Amniotic epithelial cell (primary cell): ENCODE measurements around the gene TESK2.
A peak's percentile ranks its signal among the peaks of the same experiment; 100 is the strongest.
"Not testable (repeated sequence)": the region's sequence is repeated elsewhere in the genome, so short reads cannot be mapped to it uniquely, and the experiment has no call there.

Source experiments
- DNase-seq: peaks from one replicate; pipeline ENCODE4 v3.0.0-alpha.2; 2010; ENCODE audit warnings: low read depth

The TESK2 gene

DNA sequence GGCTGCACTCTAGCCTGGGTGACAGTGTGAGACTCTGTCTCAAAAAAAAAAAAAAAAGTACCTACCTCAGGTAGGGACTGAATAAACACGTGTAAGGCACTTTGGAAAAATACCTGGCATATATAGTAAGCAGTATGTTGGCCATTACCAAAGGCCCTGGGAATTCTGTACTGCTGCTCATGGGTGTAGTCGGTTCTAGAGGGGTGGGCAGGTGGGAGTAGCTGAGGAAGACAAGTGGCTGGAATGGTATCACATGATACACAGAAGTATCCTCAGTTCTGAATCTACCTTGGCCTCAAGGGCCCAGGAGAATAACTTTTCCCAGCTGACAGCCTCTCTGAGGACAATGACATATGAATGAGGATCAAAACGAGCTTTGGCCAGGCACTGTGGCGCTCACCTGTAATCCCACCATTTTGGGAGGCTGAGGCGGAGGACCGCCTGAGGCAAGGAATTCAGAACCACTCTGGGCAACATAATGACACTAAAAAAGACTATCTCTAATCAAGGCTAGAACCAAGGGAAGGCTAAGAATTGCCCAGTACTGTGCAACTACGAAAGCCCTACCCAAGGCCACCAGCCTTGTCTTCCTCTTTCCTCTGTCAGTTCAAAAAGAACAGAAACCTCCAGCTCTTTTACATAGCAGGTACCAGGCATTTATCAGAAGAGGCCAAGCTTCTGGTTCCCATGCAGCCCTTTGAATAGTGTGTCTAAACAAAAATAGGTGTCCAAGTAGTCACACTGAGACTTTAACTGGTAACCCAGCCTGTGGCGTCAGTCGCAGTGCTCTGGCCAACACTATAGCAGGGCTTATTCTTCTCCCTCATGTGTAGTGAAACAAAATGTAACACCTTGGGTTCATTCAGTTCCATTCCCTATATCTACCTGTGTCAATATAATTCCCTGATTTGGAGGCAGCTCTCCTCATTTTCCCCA, 19.3 kb upstream of the TESK2 start:
- DNase-seq: no peak

DNA sequence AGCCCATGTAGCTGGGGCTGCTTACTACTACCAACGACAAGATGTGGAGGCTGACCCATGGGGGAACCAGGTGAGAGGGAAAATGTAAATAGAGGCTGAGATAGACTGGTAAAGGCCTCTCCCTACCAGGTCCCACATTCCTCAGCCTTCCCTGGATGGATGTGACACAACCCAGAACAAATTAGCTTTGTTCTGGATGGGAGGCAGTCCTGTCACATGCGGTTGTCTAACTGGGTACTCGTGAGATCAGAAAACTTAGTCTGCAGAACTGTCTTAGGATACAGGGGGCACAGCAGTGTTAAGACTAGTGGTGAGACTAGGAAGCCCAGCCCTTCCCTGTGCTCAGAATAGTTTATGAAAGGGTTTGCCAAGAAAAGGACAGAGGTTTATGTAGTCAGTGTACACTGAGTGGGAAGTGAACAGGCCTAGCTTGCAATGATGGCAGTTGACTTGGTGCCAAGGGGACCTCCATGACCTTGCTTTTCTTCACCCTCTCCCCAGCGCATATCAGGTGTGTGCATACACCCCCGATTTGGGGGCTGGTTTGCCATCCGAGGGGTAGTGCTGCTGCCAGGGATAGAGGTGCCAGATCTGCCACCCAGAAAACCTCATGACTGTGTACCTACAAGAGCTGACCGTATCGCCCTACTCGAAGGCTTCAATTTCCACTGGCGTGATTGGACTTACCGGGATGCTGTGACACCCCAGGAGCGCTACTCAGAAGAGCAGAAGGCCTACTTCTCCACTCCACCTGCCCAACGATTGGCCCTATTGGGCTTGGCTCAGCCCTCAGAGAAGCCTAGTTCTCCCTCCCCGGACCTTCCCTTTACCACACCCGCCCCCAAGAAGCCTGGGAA, 17.6 kb upstream of the TESK2 start:
- DNase-seq: no peak

DNA sequence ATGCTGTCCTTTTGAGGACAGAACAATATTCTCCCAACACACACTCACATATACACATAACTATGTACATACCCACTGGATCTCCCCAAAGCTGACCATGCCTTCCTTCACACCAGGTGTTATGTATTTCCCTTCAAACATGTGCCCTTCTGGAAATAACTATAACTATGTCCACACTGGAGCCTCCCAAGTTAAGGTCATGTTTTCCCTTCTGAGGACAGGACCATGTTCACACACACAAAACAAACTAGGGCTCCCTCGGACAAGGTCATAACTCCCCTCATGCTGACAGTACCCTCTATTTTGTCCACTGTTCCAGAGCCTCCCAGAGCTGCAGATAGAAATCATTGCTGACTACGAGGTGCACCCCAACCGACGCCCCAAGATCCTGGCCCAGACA, 16.9 kb upstream of the TESK2 start:
- no peak for DNase-seq

DNA sequence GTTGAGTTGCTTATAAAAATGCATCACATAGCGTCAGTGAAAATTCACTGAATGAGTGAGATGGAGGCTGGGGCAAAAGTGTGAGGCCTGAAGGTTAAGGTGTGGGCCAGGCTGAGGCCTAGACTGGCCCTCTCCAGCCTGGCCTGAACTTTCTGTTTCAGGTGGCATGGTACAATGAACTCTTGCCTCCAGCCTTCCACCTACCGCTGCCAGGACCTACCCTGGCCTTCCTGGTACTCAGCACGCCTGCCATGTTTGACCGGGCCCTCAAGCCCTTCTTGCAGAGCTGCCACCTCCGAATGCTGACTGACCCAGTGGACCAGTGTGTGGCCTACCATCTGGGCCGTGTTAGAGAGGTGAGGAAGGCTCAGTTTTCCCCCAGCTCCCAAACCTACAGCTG, 16.2 kb upstream of the TESK2 start:
- DNase-seq: no peak

DNA sequence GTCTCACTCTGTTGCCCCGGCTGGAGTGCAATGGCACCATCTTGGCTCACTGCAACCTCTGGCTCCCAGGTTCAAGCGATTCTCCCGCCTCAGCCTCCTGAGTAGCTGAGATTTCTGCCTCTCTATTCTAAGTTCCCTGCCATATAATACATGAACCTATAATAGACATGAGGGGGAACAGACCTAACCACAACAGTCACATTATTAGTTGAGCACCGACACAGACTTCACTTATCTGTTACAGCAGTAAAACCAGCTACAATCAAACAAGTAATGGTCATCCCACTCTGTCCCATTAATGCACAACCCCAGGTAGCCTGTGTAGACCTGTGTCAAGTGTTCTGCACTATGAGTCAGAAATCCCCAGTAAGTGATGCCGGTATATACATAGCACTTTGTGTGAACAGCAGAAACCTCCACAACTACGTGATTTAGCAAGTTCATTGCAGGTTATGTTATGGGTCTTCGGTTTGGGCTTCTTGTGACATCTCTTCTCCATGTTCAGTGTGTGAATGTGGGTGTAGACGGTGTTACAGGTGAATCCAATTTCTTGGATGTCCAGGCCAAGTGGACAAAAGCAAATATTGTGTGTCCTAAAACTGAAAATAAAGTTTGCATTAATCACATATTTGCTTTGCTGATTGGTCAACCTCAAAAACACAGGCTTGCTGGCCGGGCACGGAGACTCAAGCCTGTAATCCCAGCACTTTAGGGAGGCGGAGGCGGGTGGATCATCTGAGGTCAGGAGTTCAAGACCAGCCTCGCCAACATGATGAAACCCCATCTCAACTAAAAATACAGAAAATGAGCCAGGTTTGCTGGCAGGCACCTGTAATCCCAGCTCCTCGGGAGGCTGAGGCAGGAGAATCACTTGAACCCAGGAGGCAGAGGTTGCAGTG, 12.7 kb upstream of the TESK2 start:
- DNase-seq: no peak

DNA sequence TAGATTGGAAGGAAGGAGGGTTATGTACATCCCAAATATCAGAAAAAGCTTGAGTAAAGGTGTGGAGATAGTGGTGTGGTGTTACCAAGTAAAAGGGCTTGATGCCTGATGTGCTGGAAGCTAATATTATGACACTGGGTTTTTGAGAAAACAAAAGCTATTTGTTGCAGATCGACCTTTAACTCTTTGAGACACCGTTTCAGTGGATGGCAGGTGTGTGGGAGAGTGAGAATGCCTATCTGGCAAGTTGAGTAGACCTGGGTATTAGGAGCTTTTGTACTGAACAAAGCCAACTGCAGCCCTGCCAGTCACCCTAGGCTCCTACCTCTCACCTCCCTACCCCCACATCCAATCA, 10.5 kb upstream of the TESK2 start:
- DNase-seq: no peak

DNA sequence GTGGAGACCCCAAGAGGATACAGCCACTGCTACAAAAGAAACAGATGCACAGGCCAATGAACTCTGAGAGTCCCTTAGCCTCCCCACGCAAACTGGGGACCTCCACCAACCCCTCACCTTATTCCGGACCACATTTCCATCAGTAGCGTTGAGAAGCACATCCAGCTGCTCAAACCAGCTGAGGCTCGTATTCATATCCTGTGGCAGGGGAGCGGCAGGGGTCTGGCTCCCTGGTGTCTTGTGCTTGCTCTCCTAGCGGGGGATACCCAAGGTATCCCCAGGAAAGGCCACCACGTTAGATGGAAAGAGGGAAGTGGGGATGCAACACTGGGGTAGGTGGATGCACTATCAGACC, 8.4 kb upstream of the TESK2 start:
- no peak for DNase-seq

DNA sequence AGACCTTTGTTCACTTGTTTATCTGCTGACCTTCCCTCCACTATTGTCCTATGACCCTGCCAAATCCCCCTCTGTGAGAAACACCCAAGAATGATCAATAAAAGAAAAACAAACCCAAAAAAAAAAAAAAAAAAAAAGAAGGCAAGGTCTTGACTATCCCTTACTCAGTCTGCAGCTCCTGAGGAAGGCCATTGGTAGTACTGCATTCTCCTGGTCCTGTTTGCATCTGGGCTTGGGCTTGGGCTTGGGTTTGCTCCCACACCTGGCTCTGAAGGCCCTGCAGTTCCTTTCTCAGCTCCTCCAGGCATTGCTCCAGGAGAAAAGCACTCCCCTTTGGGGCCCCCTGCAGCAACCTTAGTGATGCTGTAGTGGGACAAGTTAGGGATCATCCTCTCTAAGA, 7.3 kb upstream of the TESK2 start:
- no peak for DNase-seq

DNA sequence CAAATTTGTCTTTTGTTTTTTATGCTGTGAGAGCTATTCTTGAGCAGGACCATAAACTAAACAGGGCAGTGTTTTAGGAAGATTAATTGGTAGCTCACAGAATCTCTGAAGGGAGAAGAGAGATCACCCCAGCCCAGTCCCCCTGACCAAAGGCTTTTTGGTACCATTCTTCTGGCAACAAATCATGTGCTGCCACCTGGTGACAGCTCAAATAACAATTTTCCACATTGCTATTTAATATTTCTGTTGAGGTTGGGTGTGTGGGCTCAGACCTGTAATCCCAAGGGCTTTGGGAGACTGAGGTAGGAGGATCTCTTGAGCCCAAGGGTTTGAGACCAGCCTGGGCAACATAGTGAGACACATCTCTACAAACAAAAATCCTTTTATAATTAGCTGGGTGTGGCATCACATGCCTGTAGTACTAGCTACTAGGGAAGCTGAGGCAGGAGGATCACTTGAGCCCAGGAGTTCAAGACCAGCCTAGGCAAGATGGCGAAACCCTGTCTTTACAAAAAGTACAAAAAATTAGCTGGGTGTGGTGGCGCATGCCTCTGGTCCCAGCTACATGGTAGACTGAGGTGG, 2.2 kb upstream of the TESK2 start:
- peak; percentile 44 for DNase-seq

DNA sequence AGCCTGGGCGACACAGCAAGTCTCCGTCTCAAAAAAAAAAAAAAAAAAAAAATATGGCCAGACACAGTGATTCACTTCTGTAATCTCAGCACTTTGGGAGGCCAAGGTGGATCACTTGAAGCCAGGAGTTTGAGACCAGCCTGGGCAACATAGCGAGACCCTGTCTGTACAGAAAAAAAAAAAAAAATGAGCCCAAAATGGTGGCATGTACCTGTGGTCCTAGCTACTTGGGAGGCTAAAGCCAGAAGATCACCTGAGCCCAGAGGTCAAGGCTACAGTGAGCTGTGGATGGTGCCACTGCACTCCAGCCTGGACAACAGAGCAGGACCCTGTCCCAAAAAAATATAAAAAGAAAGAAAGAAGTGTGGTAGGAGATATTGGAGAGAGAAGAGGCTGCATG, 1.7 kb upstream of the TESK2 start:
- DNase-seq: no peak

DNA sequence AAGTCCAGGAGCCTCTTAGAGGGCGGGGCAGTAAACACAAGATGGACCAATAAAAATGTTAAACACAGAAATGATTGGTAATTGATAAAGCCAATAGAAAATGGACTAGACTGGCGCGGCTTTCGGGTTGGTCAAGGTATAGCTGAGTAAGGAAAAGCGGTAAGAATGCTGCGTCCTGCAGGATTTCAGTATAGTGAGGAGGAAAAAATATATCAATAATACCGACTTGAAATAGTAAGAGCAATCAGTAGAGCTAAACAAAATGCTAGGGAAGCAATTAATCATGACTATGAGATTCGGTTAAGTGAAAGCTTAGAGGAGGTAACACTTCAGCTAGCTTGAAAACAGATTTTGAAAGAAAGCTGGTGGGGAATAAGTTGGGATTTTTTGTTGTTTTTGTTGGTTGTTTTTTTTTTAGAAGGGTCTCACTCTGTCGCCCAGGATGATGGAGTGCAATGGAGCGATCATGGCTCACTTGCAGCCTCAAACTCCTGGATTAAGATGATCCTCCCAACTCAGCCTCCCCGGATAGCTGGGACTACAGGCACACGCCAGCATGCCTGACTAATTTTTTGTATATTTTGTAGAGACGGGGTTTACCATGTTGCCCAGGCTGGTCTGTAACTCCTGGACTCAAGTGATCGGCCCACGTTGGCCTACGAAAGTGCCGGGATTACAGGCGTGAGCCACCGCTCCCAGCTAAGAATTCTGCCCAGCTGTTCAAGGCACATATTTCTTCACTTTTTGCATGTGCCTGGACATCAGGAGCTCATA, 711 bp upstream of the TESK2 start:
- no peak for DNase-seq

DNA sequence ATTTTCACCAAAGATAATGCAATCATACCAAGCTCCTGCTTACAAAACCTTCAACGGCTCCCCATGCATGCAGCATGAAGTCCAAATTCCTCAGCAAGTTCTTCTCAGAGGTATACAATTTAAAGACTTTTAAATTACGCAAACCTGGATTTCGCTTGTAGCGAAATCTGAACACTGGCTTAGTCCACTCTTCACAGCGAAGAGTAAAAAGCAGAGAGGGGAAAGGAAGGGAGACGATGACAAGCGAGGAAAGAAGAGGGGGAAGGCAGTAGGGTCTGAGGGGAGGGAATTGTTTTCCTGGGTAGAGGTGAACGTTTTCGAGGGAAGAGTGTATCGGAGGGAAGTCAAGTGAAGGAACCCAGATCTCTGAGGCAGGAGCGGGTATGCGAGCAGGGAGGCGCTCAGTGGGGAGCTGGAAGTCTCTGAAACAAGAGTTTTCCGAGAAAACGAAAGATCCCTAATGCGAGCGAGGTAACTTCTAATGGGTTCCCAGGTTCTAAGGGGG, 790 bp downstream of the TESK2 start:
- peak; percentile 36 for DNase-seq

DNA sequence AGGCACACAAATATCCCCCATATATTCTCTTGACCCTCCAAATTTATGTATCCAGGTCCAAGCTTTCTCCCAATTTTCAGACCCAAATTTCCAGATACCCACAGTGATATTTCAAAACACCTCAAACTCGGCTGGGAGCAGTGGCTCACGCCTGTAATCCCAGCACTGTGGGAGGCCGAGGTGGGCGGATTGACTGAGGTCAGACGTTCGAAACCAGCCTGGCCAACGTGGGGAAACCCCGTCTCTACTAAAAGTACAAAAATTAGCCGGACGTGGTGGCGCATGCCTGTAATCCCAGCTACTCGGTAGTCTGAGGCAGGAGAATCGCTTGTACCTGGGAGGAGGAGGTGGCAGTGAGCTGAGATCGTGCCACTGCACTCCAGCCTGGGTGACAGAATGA, 1.6 kb downstream of the TESK2 start:
- DNase-seq: not testable (repeated sequence)

DNA sequence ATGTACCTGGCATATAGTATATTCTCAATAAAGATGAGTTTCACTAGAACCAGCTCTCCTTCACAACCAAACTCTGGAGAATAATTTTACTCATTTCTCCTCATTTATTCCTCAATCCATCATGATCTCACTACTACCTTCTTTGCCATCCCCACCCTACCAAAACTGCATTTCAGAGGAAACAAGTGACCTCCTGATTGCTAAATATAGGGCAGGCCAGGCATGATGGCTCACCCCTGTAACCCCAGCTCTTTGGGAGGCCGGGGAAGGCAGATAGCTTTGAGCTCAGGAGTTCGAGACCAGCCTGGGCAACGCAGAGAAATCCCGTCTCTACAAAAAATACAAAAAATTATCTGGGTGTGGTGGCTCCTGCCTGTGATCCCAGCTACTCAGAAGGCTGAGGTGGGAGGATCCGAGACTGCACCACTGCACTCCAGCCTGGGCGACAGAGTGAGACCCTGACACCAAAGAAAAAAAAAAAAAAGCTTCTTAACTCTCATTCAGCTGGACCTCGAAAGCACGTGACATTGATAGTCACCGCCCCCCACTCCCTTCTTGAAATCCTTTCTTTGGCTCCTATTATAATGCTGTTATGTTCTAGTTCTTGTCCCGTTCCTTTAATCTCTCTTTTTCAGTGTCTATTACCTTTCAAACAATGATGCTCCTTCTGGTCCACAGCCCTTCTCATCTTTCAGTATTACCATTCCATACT, 2.1 kb downstream of the TESK2 start:
- no peak for DNase-seq

DNA sequence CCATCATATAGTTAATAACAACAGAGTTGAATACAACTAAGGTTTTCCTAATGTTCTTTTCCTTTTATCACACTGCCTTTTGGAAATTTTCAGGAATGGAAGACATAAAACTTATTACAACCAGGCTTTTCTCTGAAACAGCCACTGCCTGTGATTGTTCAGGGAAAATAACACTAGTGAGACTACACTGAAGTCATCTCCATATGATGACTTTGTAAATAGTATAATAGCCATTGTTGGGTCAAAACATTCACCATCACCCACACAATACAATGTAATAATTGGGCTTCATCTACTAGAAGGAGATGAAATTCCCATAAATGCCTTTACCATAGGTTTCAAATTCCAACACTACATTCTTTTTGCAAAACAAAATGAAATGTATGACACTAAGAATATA, 5.0 kb downstream of the TESK2 start:
- no peak for DNase-seq

DNA sequence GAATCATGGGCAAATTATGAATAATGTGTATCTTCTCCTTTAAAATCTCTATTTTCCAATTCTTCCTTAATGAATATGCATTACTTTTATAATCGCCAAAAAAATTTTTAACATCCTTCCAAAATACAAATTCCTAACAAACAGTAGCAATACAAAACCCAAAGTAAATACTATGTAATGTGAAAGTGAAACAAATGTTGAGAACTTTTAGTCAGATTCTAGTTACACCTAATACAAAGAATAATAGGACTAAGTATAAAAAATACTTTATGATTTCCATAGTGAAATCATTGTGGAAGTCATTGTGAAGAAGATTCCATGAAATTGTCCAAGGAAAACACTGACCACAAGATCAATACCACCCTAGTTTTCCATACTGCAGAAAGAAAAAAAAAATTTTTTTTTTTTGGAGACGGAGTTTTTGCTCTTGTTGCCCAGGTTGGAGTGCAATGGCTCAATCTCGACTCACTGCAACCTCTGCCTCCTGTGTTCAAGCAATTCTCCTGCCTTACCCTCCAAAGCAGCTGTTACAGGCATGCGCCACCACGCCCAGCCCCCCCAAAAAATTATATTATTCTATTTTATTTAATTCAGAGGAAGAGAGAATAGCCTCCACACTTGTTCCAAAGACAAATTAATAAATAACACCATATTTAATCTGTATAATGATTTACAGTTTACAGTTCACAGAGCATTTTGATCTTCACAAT, 11.8 kb downstream of the TESK2 start:
- no peak for DNase-seq

DNA sequence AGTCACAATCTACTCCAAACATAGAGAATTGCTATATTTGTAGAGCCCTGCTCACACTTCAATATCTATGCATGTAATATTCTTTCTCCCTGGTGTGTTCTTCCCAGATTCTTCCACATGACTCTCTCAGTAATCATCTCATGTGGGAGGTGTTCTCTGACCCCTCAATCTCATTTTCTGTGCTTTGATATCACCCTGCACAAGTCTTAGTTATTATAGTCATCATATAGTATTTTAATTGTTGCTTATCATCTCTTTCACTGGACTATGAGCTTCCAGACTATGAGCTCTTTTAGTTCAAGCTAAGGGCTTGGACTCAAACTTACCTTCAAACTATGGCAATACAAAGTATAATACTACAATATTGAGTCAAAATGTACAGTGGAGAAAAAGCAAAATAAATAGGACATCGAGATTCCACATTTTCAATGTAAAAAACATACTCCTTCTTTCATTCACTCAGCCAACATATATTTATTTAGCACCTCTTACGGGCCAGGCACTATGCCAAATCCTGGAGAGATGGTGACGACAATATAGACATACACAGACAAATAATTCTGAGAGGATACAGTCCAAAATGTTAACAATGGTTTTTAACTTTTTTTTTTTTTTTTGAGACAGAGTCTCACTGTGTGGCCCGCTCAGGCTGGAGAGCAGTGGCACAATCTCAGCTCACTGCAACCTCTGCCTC, 12.7 kb downstream of the TESK2 start:
- DNase-seq: no peak

DNA sequence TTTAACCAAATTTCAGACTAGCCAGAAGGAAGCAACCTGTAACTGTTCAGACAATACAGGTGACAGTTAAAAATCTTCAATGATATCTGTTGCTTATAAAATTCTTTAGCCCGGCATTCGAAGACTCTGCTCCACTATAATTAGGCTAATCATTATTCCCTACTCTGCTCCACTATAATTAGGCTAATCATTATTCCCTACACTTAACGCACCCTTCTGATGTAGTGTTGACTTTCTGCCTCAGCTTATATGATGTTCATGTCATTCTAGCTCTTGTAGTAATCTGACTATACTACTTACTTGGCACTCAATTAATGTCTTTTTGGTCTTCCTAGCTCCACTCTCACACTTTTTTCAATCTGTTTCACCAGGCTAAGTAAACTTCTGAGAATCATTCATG, 13.3 kb downstream of the TESK2 start:
- DNase-seq: no peak

DNA sequence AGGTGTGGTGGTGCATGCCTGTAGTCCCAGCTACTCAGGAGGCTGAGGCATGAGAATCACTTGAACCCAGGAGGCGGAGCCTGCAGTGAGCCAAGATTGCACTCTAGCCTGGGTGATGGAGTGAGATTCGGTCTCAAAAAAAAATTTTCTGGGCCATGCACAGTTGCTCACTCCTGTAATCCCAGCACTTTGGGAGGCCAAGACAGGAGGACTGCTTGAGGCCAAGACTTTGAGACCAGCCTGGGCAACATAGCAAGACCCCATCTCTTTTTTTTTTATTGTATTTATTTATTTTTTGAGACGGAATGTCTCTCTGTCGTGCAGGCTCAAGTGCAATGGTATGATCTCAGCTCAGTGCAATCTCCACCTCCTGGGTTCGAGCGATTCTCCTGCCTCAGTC, 16.8 kb downstream of the TESK2 start:
- not testable (repeated sequence) for DNase-seq
